GM18873 (cell line): ENCODE results near the gene ACVR1.
"Not testable (repeated sequence)": the region's sequence is repeated elsewhere in the genome, so short reads cannot be mapped to it uniquely, and the experiment has no call there.

Experiments
- ATAC-seq: cut with Tn5 transposase; IDR thresholded peaks from one replicate; pipeline ENCODE4 v1.9.1; 2021; ENCODE audit warnings: mild to moderate bottlenecking, moderate library complexity, moderate number of reproducible peaks; ENCODE audit not compliant: unreplicated experiment, low FRiP score

ACVR1 gene

DNA sequence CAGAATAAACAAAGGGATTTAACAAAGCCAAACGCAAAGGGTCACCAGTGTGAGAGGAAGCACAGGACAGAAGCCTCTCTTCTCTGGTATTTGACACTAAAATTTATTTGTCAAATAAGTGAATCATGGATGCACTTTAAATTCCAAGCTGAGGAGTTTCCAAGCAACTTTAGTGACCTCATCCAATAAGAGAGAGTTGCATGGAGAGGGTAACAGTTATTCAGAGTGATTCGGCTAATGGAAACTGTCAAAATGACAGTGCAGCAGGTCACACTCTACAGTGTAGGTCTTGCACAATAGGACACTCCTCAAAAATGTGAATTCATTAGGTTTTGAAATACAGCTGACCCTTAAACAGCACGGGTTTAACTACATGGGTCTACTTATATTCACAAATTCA is 143.5 kb downstream of the ACVR1 start:
- ATAC-seq, result no peak

DNA sequence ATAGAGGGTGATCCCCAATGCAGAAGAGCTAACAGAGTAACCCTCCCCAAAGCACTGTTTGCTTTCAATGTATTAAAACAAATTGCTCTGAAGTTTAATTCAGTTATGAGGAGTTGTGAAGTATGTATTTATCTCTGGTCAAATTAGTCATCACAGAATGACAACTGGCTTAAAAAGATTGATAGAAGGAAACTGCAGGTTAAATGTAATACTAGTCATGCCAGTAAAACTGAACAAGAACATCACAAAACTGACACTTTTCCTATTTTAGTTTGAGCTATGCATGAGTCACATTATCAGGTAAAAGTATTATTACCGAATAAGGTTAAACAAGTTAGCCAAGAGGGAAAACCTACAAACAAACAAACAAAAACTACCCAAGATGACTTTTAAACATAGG is 148.4 kb downstream of the ACVR1 start:
- ATAC-seq, result no peak

DNA sequence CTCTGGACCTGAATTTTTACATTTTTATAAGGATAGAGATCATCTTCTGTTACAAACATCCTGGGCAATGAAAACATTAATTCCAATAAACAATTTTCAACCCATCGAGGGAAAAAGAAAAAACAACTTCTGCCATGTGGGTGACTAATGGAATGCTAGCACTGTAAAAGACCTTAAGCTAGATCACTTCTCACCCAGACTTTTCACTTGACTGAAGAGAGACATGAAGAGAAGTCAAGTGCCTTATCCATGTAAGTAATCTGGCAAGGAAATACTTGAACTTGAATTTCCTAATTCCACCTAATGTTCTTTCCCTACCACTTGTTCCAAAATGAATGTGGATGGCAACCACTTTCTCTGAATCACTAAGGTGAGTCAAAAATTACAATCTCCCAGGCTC is 149.2 kb downstream of the ACVR1 start:
- ATAC-seq, result no peak

DNA sequence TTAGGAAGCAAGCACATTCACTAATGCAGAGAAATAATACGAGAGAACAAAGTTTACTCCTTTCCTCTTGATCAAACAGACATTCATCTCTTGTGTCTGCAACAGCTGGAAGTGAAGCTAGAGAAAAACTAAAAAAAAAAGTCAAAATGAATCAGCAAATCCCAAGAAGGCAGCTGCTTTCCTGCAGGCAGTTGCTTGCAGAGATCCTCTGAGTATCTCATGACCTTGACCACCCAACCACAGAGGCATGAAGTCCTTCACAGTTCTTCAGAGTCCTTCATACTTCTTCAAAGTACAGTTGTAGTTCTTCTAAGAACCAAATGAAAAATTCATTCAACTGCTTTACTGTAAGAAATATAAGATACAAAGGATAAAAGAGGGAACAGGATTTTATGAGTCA is 150.3 kb downstream of the ACVR1 start:
- no peak for ATAC-seq

DNA sequence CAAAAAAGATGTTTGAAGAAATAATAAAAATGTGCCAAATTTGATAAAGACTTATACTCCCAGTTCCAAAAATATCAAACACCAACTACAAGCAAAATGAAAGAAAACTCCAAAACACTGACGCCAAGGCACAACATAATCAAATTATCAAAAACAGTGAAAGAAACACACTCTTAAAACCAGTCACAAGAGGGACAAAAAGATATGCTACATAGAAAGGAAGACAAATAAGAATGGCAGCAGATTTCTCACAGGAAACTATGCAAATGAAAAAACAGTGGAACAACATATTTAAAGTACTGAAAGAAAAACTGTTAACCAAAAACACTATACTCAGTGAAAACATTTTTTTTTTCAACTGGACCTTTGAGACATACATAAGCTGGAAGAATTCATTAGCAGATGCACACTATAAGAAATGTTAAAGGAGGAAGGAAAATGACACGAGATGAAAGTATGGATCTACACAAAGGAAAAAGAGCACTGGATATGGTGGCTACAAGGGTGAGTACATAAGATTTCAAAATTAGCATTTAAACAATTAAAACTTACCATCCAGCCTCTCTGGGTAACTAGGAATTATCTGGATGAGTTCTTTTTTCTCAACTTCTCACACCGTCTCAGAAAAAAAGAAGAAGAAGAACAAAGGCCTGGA is 153.4 kb downstream of the ACVR1 start:
- no peak for ATAC-seq

DNA sequence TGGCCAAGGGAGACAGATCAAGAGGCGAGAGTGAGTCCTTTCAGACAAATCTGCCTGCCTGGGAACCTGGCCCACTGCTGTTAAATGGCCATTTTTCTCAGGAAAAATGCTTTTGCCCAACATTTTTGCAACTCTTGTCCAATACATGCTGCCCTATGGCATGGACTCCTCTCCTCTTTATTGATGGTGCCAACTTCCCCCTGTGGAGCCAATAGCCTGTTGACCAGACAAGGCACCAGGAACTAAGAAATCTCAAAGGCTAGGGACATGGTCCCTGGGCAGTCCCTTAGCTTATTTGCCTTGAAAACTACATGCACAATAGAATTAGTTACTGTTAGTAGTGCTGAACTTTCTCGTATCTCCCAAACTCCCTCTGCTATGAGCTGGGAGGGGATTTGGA is 155.6 kb downstream of the ACVR1 start:
- ATAC-seq, result no peak

DNA sequence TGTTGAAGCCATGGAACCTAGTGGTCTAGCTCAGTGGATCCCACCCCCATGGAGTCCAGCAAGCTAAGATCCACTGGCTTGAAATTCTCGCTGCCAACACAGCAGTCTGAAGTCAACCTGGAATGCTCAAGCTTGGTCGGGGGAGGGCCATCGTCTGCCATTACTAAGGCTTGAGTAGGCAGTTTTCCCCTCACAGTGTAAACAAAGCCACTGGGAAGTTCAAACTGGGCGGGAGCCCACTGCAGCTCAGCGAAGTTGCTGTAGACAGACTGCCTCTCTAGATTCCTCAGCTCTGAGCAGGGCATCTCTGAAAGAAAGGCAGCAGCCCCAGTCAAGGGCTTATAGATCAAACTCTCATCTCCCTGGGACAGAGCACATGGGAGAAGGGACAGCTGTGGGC is 171.5 kb downstream of the ACVR1 start:
- not testable (repeated sequence) for ATAC-seq

DNA sequence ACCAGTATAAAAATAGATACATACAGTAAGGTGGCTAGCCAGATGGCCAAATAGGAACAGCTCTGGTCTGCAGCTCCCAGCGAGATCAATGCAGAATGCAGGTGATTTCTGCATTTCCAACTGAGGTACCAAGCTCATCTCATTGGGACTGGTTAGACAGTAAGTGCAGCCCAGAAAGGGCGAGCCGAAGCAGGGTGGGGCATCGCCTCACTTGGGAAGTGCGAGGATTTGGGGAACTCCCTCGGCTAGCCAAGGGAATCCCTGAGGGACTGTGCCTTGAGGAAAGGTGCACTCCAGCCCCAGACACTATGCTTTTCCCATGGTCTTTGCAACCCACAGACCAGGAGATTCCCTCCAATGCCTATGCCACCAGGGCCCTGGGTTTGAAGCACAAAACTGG is 172.0 kb downstream of the ACVR1 start:
- not testable (repeated sequence) for ATAC-seq

DNA sequence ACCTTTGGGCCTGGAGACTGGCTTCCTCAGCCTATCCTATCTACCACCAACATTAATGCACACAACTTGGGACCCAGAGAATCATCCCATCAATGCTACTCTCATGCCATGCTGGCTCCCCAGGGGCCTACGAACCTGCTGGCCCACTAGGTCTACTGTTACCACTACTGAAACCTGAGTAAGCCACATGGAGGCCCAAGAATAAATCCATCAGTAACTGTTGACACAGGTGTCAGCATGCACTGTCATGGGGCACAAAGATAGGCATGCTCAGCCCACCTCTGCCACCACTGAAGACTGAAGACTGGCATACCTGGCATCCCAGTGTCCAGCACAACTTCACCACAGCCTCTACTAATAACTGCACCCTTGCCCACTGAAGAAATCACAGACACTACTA is 176.3 kb downstream of the ACVR1 start:
- ATAC-seq, result no peak

DNA sequence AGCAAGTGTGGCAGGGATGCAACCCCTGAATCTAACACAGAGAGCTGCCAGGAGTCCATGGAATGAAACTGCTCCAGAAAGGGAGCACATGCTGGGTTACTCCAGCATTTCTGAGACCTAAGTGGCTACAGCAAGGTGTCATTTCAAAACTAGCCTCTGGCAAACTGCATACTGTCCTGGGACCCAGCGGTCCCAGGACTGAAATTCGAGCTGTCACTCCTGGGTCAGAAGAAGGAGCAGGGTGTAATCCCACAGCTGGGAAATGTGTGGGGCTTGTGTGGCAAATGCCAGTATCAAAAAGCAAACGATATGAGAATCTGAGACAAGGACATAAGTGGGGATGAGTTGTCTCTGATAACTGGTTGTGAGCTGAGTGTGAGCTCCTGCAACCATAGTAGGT is 177.1 kb downstream of the ACVR1 start:
- no peak for ATAC-seq

DNA sequence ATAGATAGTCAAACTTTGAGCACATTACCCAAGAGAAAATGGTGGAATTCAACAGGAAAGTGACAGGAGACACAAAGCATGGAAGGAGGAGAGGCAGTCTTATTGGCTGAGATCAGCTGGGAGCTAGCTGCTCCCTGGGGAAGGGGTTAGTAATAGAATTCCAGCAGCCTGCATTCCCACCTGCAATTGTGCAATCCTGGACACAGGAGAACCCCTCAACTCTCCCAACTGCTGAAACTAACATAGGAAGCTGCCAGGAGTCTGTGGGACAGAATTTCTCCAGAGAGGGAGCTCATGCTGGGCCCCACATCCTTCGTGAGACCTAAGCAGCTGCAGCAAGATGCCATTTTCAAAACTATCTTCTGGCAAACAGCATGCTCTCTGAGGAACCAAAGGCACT is 177.7 kb downstream of the ACVR1 start:
- no peak for ATAC-seq

DNA sequence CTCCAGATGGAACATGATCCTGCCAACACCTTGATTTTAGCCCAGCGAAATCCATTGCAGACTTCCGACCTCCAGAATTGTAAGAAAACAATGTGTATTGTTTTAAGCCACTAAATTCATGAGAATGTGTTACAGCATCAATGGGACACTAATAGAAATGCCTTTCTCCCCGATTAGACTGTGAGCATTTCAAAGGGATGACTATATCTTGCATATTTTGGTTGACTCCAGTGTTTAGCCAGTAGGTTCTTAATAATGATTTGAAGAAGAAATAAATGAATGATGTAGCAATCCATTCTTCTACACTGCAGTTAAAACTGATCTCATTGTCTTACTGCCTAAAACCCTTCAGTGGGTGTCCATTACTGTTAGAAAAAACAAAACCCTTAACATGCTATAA is 180.1 kb downstream of the ACVR1 start:
- no peak for ATAC-seq

DNA sequence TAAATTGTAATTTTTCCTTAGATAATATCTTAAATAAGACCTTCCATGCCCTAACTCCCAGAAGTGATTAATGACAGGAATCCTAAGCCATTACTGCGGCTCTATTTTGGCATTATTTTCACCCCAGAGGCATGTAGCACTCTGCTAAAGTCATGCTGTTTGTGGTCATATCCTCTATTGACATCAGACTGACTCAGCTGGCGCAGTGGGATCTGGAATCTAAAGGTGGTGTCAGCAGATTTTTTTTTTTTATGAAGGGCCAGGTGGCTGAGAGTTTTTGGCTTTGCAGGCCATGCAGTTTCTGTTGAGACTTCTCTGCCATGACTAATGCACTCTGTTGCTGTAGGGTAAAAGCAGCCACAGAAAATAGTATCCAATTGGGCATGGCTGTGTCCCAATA is 183.4 kb downstream of the ACVR1 start:
- no peak for ATAC-seq

DNA sequence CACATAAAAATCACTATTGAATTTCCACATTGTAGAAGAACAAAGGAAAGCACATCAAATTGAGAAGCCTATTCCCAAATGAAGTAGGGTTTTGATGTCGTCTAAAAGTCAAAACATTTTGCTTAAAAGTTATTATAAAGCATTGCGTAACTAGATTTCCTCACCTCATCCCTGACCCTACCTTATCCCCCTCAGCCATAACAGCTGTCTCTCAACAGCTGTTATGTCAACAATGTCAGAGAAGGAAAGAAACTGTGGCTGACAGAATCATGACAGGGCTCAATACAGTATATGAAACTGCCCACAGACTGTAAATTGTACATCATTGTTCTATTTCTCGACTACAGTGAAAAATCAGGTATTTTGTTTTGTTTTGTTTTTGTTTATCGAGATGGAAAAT is 184.4 kb downstream of the ACVR1 start:
- no peak for ATAC-seq

DNA sequence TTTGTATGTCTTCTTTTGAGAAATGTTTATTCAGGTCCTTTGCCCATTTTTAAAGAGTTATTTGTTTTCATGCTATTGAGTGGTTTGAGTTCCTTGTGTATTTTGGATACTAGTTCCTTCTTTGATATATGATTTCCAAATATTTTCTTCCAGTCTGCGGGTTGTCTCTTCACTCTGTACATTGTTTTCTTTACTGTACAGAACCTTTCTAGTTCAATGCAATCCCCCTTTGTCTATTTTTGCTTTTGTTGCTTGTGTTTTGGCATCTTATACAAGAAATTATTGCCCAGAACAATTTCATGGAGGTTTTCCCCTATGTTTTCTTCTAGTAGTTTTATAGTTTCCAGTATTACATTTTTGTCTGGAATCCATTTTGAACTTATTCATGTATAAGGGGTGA is 185.0 kb downstream of the ACVR1 start:
- no peak for ATAC-seq
